ENCODE data around the gene SAFB. TPM values are rescaled to one million over a fixed set of nuclear protein-coding genes. Genes with fewer than 3 reads are reported as not detected.
A peak's percentile ranks its signal among the peaks of the same experiment; 100 is the strongest.

SAFB gene
- total RNA-seq, 1 donor from 2014 or later, result 61.1 TPM

- Histone ChIP-seq H3K27me3 (ENCODE audit: control insufficient read depth in 3 of 3, insufficient read depth in 3 of 3, low read length in 3 of 3) (no peaks in the 10 kb centered on the region), H3K4me1 (ENCODE audit: control insufficient read depth in 3 of 3, insufficient read depth in 3 of 3, low read length in 3 of 3) (peaks cover 11 to 28% (median 16%) of the 10 kb centered on the region in 3 donors), H3K27ac (ENCODE audit: low read depth, low read length) (no peak overlapping the region), H3K9me3 (ENCODE audit: control insufficient read depth in 3 of 3, low read length in 3 of 3) (no peaks in the 10 kb centered on the region), H3K4me3 (ENCODE audit: low read length in 3 of 3) (no peak overlapping the region), H3K9ac (ENCODE audit: low read depth in 1 of 3, low read length in 3 of 3) (no peak overlapping the region), H3K36me3 (ENCODE audit: control insufficient read depth in 3 of 3, insufficient read depth in 3 of 3, low read length in 3 of 3) (peaks cover 16 to 21% (median 19%) of the 10 kb centered on the region in 3 donors)
Observed at GRCh38 chr19:5673752-5674151, 50.9 kb downstream of the SAFB start.

DNA sequence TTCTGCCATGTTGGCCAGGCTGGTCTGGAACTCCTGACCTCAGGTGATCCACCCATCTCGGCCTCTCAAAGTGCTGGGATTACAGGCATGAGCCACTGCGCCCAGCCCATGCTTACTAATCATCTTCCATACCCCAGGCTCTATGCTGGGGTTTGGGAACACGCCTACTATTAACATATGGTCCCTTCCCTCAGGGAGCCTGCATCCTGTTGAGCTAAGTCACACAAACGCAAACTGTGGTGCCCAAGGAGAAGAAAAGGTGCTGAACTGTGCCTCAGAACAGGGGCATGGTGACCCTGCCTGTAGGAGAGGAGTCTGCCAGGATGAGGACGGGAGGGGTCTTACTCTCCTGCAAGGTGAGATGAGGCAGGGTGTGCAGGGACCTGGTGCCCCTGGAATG is 51.8 kb downstream of the SAFB start:
- H3K27ac ChIP-seq (ENCODE audit: low read depth, low read length), result no peak overlapping the region
- H3K4me3 ChIP-seq (ENCODE audit: low read length in 3 of 3), result no peak overlapping the region
- H3K4me1 ChIP-seq (ENCODE audit: control insufficient read depth in 3 of 3, insufficient read depth in 3 of 3, low read length in 3 of 3), result peaks cover 19 to 36% (median 23%) of the 10 kb centered on the region in 3 donors
- H3K36me3 ChIP-seq (ENCODE audit: control insufficient read depth in 3 of 3, insufficient read depth in 3 of 3, low read length in 3 of 3), result peaks cover 6 to 11% (median 9%) of the 10 kb centered on the region in 3 donors
- no peaks in the 10 kb centered on the region for H3K9me3 ChIP-seq (ENCODE audit: control insufficient read depth in 3 of 3, low read length in 3 of 3)
- no peak overlapping the region for H3K9ac ChIP-seq (ENCODE audit: low read depth in 1 of 3, low read length in 3 of 3)
- no peaks in the 10 kb centered on the region for H3K27me3 ChIP-seq (ENCODE audit: control insufficient read depth in 3 of 3, insufficient read depth in 3 of 3, low read length in 3 of 3)

- Histone ChIP-seq H3K36me3 (ENCODE audit: control insufficient read depth in 3 of 3, insufficient read depth in 3 of 3, low read length in 3 of 3) (peaks cover 6 to 8% (median 8%) of the 10 kb centered on the region in 3 donors), H3K27ac (ENCODE audit: low read depth, low read length) (peak overlapping the region; percentile 23), H3K27me3 (ENCODE audit: control insufficient read depth in 3 of 3, insufficient read depth in 3 of 3, low read length in 3 of 3) (no peaks in the 10 kb centered on the region), H3K9ac (ENCODE audit: low read depth in 1 of 3, low read length in 3 of 3) (peak overlapping the region in 1 of 3 donors; percentile 54), H3K4me3 (ENCODE audit: low read length in 3 of 3) (peak overlapping the region in 2 of 3 donors; percentile 13 to 38), H3K4me1 (ENCODE audit: control insufficient read depth in 3 of 3, insufficient read depth in 3 of 3, low read length in 3 of 3) (peaks cover 24 to 47% (median 29%) of the 10 kb centered on the region in 3 donors), H3K9me3 (ENCODE audit: control insufficient read depth in 3 of 3, low read length in 3 of 3) (no peaks in the 10 kb centered on the region)
Observed at GRCh38 chr19:5676105-5676771, 53.4 kb downstream of the SAFB start.

DNA sequence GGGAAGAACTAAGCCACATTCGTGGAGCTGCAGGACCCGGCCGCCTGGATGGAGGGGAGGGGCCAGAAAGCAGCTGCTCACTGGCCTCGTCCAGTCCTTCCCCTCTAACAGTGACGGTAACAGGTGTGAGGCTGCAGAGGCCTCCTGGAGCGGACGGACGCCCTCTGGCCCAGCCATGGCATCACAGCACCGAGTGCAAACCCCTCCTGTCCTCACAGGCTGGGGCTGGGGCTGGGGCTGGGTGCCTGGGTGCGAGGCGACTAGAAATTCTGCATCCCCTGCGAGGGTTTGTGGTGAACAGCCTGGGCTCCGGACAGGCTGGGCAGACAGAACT is 53.9 kb downstream of the SAFB start:
- Histone ChIP-seq H3K9ac (ENCODE audit: low read depth in 1 of 3, low read length in 3 of 3) (peak overlapping the region in 1 of 3 donors; percentile 54), H3K27ac (ENCODE audit: low read depth, low read length) (peak overlapping the region; percentile 23), H3K36me3 (ENCODE audit: control insufficient read depth in 3 of 3, insufficient read depth in 3 of 3, low read length in 3 of 3) (peaks cover 5 to 7% (median 6%) of the 10 kb centered on the region in 3 donors), H3K9me3 (ENCODE audit: control insufficient read depth in 3 of 3, low read length in 3 of 3) (no peaks in the 10 kb centered on the region), H3K4me1 (ENCODE audit: control insufficient read depth in 3 of 3, insufficient read depth in 3 of 3, low read length in 3 of 3) (peaks cover 27 to 52% (median 31%) of the 10 kb centered on the region in 3 donors), H3K4me3 (ENCODE audit: low read length in 3 of 3) (peak overlapping the region in 1 of 3 donors; percentile 38), H3K27me3 (ENCODE audit: control insufficient read depth in 3 of 3, insufficient read depth in 3 of 3, low read length in 3 of 3) (no peaks in the 10 kb centered on the region)

DNA sequence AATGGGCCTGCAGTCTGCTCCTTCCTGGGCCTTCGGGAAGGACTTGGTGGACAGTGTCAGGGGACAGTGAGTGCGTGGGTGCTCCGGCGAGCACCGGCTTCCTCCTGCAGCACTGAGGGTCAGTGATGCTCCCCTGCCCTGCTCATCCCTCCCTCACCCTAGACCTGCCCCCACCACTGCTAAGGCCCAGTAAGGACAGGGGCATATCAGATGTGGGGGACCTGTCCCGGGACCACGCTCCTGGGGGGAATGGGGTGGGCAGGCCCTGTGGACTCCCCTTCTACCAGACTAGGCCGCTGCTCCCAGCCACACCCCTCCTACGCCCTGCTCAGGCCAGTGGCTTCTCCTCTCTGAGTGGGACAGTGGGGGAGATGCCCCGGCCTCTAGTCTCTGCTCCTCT is 54.3 kb downstream of the SAFB start:
- Histone ChIP-seq H3K27me3 (ENCODE audit: control insufficient read depth in 3 of 3, insufficient read depth in 3 of 3, low read length in 3 of 3) (no peaks in the 10 kb centered on the region), H3K9ac (ENCODE audit: low read depth in 1 of 3, low read length in 3 of 3) (no peak overlapping the region), H3K9me3 (ENCODE audit: control insufficient read depth in 3 of 3, low read length in 3 of 3) (no peaks in the 10 kb centered on the region), H3K4me3 (ENCODE audit: low read length in 3 of 3) (no peak overlapping the region), H3K27ac (ENCODE audit: low read depth, low read length) (no peak overlapping the region), H3K4me1 (ENCODE audit: control insufficient read depth in 3 of 3, insufficient read depth in 3 of 3, low read length in 3 of 3) (peaks cover 27 to 55% (median 31%) of the 10 kb centered on the region in 3 donors), H3K36me3 (ENCODE audit: control insufficient read depth in 3 of 3, insufficient read depth in 3 of 3, low read length in 3 of 3) (peaks cover 5 to 7% (median 6%) of the 10 kb centered on the region in 3 donors)

GRCh38 chr19:5677580-5677979 is 54.7 kb downstream of the SAFB start:
- Histone ChIP-seq H3K27ac (ENCODE audit: low read depth, low read length) (no peak overlapping the region), H3K27me3 (ENCODE audit: control insufficient read depth in 3 of 3, insufficient read depth in 3 of 3, low read length in 3 of 3) (no peaks in the 10 kb centered on the region), H3K36me3 (ENCODE audit: control insufficient read depth in 3 of 3, insufficient read depth in 3 of 3, low read length in 3 of 3) (peaks cover 5 to 7% (median 6%) of the 10 kb centered on the region in 3 donors), H3K9ac (ENCODE audit: low read depth in 1 of 3, low read length in 3 of 3) (peak overlapping the region in 1 of 3 donors; percentile 33), H3K9me3 (ENCODE audit: control insufficient read depth in 3 of 3, low read length in 3 of 3) (no peaks in the 10 kb centered on the region), H3K4me3 (ENCODE audit: low read length in 3 of 3) (no peak overlapping the region), H3K4me1 (ENCODE audit: control insufficient read depth in 3 of 3, insufficient read depth in 3 of 3, low read length in 3 of 3) (peaks cover 27 to 55% (median 31%) of the 10 kb centered on the region in 3 donors)

- H3K9me3 ChIP-seq (ENCODE audit: control insufficient read depth in 3 of 3, low read length in 3 of 3), result no peaks in the 10 kb centered on the region
- H3K27me3 ChIP-seq (ENCODE audit: control insufficient read depth in 3 of 3, insufficient read depth in 3 of 3, low read length in 3 of 3), result no peaks in the 10 kb centered on the region
- H3K9ac ChIP-seq (ENCODE audit: low read depth in 1 of 3, low read length in 3 of 3), result peak overlapping the region in 1 of 3 donors; percentile 33
- H3K36me3 ChIP-seq (ENCODE audit: control insufficient read depth in 3 of 3, insufficient read depth in 3 of 3, low read length in 3 of 3), result peaks cover 5 to 7% (median 6%) of the 10 kb centered on the region in 3 donors
- no peak overlapping the region for H3K4me3 ChIP-seq (ENCODE audit: low read length in 3 of 3)
- H3K4me1 ChIP-seq (ENCODE audit: control insufficient read depth in 3 of 3, insufficient read depth in 3 of 3, low read length in 3 of 3), result peaks cover 27 to 55% (median 29%) of the 10 kb centered on the region in 3 donors
- H3K27ac ChIP-seq (ENCODE audit: low read depth, low read length), result no peak overlapping the region
Observed at GRCh38 chr19:5678071-5678718, 55.3 kb downstream of the SAFB start.

DNA sequence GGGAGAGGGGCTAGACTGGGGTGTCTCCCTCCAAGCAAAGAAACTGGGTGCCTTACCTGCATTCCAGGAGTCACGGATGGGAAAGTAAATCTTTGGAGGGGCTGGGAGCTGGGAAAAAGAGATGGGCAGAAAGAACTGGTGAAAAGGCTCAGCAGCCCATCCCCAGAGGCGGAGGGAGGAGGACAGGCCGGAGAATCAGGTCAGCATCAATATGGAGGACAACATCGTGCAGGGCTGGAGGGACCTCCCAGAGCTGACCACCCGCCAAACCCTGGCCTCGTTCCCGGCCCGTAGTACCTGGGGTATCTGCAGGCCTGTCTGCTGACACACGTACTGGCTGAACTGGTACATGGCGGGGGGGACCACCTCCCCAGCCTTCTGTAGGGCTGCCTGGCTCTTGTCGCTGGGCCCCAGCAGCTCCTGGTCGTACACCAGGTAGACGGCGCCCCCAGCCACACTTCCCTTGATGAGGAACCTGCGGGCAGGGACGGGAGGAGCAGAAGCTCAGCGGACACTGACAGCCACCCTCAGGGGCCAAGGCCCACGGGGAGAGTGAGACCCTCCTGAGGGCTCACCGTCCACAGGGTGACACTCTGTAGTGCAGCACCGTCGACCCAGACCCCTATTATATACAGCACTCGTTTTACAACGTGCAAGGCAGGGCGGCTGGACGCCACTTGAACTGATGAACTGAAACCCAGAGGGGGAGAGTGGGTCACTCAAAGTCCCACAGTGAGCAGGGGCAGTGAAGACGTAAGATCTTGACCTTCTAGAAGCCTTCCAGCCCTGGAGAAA is 56.6 kb downstream of the SAFB start:
- Histone ChIP-seq H3K27me3 (ENCODE audit: control insufficient read depth in 3 of 3, insufficient read depth in 3 of 3, low read length in 3 of 3) (no peaks in the 10 kb centered on the region), H3K27ac (ENCODE audit: low read depth, low read length) (peak overlapping the region; percentile 92), H3K9ac (ENCODE audit: low read depth in 1 of 3, low read length in 3 of 3) (peak overlapping the region; percentile 97 to 99 (median 99)), H3K36me3 (ENCODE audit: control insufficient read depth in 3 of 3, insufficient read depth in 3 of 3, low read length in 3 of 3) (peaks cover 5 to 7% (median 6%) of the 10 kb centered on the region in 3 donors), H3K4me3 (ENCODE audit: low read length in 3 of 3) (peak overlapping the region; percentile 97 to 99 (median 99)), H3K9me3 (ENCODE audit: control insufficient read depth in 3 of 3, low read length in 3 of 3) (no peaks in the 10 kb centered on the region), H3K4me1 (ENCODE audit: control insufficient read depth in 3 of 3, insufficient read depth in 3 of 3, low read length in 3 of 3) (peaks cover 27 to 55% (median 29%) of the 10 kb centered on the region in 3 donors)

DNA sequence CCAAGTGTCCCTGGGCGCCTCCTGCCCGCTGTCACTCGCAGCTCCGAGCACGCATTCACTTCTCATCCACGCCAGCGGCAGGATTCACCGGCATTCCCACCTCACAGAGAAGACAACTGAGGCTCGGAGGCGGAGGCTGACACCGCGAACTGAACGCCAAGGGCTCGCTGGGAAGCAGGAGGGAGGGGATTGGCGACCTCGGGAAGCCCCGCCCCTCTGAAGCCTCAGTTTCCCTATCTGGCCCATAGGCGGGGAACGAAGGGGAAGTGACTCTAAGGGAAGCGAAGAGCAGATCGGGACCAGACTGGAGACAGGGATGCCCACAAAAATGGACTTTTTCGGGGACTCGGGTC is 57.2 kb downstream of the SAFB start:
- Histone ChIP-seq H3K9ac (ENCODE audit: low read depth in 1 of 3, low read length in 3 of 3) (peak overlapping the region; percentile 97 to 99 (median 99)), H3K27ac (ENCODE audit: low read depth, low read length) (peak overlapping the region; percentile 92), H3K27me3 (ENCODE audit: control insufficient read depth in 3 of 3, insufficient read depth in 3 of 3, low read length in 3 of 3) (no peaks in the 10 kb centered on the region), H3K4me3 (ENCODE audit: low read length in 3 of 3) (peak overlapping the region; percentile 97 to 99 (median 99)), H3K4me1 (ENCODE audit: control insufficient read depth in 3 of 3, insufficient read depth in 3 of 3, low read length in 3 of 3) (peaks cover 27 to 54% (median 29%) of the 10 kb centered on the region in 3 donors), H3K9me3 (ENCODE audit: control insufficient read depth in 3 of 3, low read length in 3 of 3) (no peaks in the 10 kb centered on the region), H3K36me3 (ENCODE audit: control insufficient read depth in 3 of 3, insufficient read depth in 3 of 3, low read length in 3 of 3) (peaks cover 5 to 7% (median 6%) of the 10 kb centered on the region in 3 donors)

Data from skeletal muscle tissue (tissue), 4 donors.